Amygdala (tissue), 56 donors: ENCODE measurements around the gene ITSN1.

Experiments
- DNase-seq, 56 donors: peaks; one replicate each; lab custom pipeline; 2025; lab: John Stamatoyannopoulos, UW

Gene ITSN1

GRCh38 chr21:33942426-33942825 lies 300.1 kb downstream of the ITSN1 start:
- DNase-seq: no peak

- DNase-seq: no peak
These were observed 301.0 kb downstream of the ITSN1 start for GRCh38 chr21:33943293-33943692.

GRCh38 chr21:33944185-33944763 lies 302.0 kb downstream of the ITSN1 start:
- no peak for DNase-seq

- DNase-seq: no peak
These were observed 303.5 kb downstream of the ITSN1 start for GRCh38 chr21:33945652-33946270.

- DNase-seq: peak in 42 of 56 donors; percentile 20 to 86 (median 60)
These were observed 305.3 kb downstream of the ITSN1 start for GRCh38 chr21:33947451-33948095.

- DNase-seq: peak in 49 of 56 donors; percentile 9 to 86 (median 61)
These were observed 306.0 kb downstream of the ITSN1 start for GRCh38 chr21:33948096-33948950.

GRCh38 chr21:33948951-33949444 lies 306.7 kb downstream of the ITSN1 start:
- peak in 1 of 56 donors; percentile 23 for DNase-seq
